Memory B cell (primary cell): ENCODE measurements around the gene WDR83.
"Not testable (repeated sequence)": the region's sequence is repeated elsewhere in the genome, so short reads cannot be mapped to it uniquely, and the experiment has no call there.

Source experiments
- ATAC-seq: fragments of 150-1000 bp; cut with Tn5 transposase; 2 replicates; pipeline ENCODE4 v1.10.0; 2021; ENCODE audit warnings: low read depth, mild to moderate bottlenecking, moderate library complexity
- DNase-seq, 2 donors: peaks; one replicate each; pipeline ENCODE4 v3.0.0; 2022; ENCODE audit warnings: low spot score in 2 of 2
- H3K27ac Mint-ChIP-seq: one replicate; pipeline ENCODE4 v1.8.0; 2022; ENCODE audit warnings: mild to moderate bottlenecking, moderate library complexity, mixed read lengths
- H3K27me3 Mint-ChIP-seq: one replicate; pipeline ENCODE4 v1.8.0; 2022; ENCODE audit warnings: mixed read lengths
- H3K36me3 Mint-ChIP-seq: one replicate; pipeline ENCODE4 v1.8.0; 2022; ENCODE audit warnings: mild to moderate bottlenecking, mixed read lengths
- H3K4me1 Mint-ChIP-seq: one replicate; pipeline ENCODE4 v1.8.0; 2022; ENCODE audit warnings: mixed read lengths
- H3K4me3 Mint-ChIP-seq: one replicate; pipeline ENCODE4 v1.8.0; 2022; ENCODE audit warnings: mild to moderate bottlenecking, moderate library complexity, mixed read lengths
- H3K9me3 Mint-ChIP-seq: one replicate; pipeline ENCODE4 v1.8.0; 2022; ENCODE audit warnings: mixed read lengths

The WDR83 gene

DNA sequence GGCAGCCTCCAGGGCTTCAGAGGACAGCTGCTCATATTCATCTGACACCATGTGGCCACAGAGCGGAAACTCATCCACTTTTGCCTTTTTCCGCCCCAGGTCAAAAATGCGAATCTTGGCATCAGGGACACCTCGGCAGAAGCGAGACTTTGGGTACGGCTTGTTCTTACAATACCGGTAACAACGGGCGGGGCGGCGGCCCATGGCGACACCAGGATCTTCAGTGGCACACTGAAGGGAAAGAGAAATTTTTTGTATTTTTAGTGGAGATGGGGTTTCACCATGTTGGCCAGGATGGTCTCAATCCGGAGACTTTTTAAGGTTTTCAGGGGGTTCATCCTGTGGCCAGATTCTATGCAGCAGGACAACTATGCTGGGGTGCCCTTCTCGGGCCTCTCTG, 22.9 kb upstream of the WDR83 start:
- not testable (repeated sequence) for H3K27ac Mint-ChIP-seq, H3K27me3 Mint-ChIP-seq, ATAC-seq, H3K9me3 Mint-ChIP-seq, H3K36me3 Mint-ChIP-seq, DNase-seq, H3K4me3 Mint-ChIP-seq
- peaks cover 11% of the 10 kb centered on the region for H3K4me1 Mint-ChIP-seq

DNA sequence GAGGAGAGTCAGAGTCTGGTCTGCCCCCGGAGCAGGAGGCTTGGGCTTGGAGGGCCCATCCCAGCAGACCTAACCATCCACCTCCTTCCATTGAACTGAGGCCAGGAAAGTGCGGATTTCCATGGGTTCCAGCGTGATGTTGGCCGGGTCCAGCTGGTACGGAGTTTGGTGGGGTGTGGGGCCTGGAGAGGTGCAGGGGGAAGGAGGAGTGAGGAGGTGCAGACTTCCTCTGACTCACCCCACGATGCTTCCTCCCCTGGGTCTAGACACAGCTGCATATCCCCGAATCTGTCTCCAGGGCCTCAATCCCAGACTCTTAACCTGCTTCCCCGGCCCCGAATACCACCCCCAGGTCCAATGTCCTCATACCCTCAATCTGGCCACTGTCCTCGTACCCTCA, 20.1 kb upstream of the WDR83 start:
- Mint-ChIP-seq H3K27me3 (no peaks in the 10 kb centered on the region), H3K27ac (peak overlapping the region; percentile 38), H3K9me3 (no peaks in the 10 kb centered on the region), H3K4me1 (peaks cover 2% of the 10 kb centered on the region), H3K4me3 (no peak overlapping the region), H3K36me3 (peaks cover 17% of the 10 kb centered on the region)
- no peak for DNase-seq
- no peak for ATAC-seq

DNA sequence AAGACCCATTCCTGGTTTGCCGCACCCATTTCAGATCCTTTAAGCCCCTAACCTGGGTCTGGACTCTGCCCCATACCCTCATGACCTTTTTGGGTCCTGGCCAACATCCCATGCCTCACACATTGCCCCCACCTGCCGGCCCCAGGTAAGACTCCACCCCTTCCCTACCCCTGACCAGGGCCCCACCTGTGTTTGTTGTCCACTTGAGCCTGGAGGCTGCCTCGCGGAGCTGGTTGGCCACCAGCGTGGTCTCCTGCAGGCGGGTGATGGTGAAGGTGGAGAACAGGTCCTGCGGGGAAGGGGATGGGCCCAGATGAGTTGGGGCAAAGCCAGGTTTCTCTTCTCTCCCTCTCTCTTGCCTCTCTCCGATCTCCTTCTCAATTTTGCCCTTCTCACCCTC, 19.6 kb upstream of the WDR83 start:
- ATAC-seq, result no peak
- Mint-ChIP-seq H3K27ac (peak overlapping the region; percentile 38), H3K27me3 (no peaks in the 10 kb centered on the region), H3K4me3 (no peak overlapping the region), H3K4me1 (peaks cover 2% of the 10 kb centered on the region), H3K9me3 (no peaks in the 10 kb centered on the region), H3K36me3 (peaks cover 19% of the 10 kb centered on the region)
- no peak for DNase-seq

DNA sequence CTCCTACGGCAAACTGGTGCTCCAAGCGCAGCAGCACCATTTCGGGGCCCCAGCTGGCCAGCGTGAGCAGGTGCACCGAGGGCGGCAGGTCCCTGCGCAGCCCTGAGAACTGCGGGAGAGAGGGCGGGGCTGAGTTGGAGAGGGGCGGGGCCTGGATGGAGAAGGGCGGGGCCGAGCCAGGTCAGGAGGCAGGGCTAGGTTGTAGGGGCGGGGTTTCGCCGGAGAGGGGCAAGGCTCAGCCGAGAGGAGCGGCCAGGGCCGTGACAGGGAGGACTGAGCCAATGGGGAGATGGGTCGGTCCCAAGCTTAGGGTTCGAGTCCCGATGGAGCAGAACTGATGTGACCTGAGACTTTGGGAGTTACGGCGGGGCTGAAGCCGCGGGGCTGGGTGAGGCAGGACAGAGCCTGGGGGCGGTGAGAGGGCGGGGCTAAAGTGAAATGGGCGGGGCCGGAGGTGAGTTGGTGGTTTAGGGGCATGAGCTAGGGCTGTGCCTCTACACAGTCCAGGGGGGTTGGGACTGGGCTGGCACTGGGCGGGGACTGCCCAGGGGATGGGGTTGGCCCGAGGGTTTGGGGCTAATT, 19.0 kb upstream of the WDR83 start:
- DNase-seq, result peak in 1 of 2 donors; percentile 42
- H3K4me1 Mint-ChIP-seq, result peaks cover 2% of the 10 kb centered on the region
- ATAC-seq, result peak; percentile 72
- H3K27ac Mint-ChIP-seq, result peak overlapping the region; percentile 38
- H3K36me3 Mint-ChIP-seq, result peaks cover 22% of the 10 kb centered on the region
- H3K27me3 Mint-ChIP-seq, result no peaks in the 10 kb centered on the region
- H3K4me3 Mint-ChIP-seq, result no peak overlapping the region
- H3K9me3 Mint-ChIP-seq, result no peaks in the 10 kb centered on the region

DNA sequence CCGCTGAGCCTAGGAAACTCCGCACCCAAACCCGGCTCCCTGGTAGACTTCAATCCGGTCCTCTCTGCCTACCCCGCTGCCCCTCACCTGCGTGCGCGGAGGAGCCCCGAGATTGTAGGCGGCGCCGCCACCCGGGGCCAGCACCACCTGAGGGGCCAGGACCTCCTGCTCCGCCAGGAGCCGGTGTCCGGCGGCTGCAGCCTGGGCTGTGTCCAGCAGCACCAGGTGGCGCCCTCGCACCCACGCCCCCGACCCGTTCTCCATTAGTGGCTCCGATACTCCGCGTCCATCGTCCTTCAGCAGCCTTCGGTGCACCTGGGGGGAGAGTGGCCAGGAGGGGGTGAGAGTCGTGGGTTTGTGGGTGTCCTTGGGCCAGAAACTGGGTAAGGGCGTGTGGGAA, 18.5 kb upstream of the WDR83 start:
- no peak overlapping the region for H3K27ac Mint-ChIP-seq
- H3K36me3 Mint-ChIP-seq, result peaks cover 22% of the 10 kb centered on the region
- no peaks in the 10 kb centered on the region for H3K9me3 Mint-ChIP-seq
- no peak overlapping the region for H3K4me3 Mint-ChIP-seq
- ATAC-seq, result no peak
- peaks cover 2% of the 10 kb centered on the region for H3K4me1 Mint-ChIP-seq
- no peaks in the 10 kb centered on the region for H3K27me3 Mint-ChIP-seq
- DNase-seq, result no peak

DNA sequence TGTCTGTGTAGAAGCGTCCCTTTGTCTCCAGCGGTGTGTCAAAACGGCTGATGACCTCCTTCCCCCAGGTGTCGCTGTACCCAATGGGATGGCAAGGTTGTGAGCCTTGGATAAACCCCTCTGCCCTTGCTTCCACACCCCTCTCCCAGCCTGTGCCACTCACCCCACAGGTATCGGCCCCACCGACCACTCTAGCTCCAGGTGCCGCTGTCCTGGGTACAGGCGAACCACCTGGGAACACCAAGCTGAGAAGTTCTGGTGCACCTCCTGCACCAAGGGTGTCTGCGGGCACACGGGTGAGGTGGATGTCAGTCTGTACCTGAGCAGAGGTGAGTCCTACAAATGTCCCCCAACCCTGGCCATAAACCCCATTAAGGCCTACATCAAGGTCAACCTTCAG, 16.7 kb upstream of the WDR83 start:
- Mint-ChIP-seq H3K27ac (peak overlapping the region; percentile 36), H3K9me3 (no peaks in the 10 kb centered on the region), H3K4me1 (peaks cover 2% of the 10 kb centered on the region), H3K36me3 (peaks cover 24% of the 10 kb centered on the region), H3K4me3 (no peak overlapping the region), H3K27me3 (no peaks in the 10 kb centered on the region)
- DNase-seq, result no peak
- ATAC-seq, result no peak

DNA sequence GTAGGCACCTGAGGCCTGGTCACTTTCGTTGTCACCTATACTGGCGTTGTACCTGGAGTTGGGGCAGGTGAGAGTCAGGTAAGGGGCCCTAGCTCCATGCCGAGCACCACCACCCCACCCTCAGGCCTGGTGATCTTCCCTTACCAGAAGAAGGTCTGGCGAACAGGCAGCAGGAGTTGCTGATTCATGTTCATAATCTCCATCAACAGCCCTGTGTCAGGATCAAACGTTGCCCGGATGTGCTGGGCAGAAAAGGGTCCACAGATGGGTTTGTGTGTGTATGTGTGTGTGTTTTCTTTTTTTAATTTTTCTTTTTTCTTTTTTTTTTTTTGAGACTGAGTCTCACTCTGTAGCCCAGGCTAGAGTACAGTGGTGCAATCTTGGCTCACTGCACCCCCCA, 14.4 kb upstream of the WDR83 start:
- Mint-ChIP-seq H3K4me1 (peaks cover 7% of the 10 kb centered on the region), H3K36me3 (peaks cover 38% of the 10 kb centered on the region), H3K27me3 (no peaks in the 10 kb centered on the region), H3K9me3 (no peaks in the 10 kb centered on the region), H3K4me3 (no peak overlapping the region), H3K27ac (no peak overlapping the region)
- ATAC-seq, result no peak
- DNase-seq, result no peak

DNA sequence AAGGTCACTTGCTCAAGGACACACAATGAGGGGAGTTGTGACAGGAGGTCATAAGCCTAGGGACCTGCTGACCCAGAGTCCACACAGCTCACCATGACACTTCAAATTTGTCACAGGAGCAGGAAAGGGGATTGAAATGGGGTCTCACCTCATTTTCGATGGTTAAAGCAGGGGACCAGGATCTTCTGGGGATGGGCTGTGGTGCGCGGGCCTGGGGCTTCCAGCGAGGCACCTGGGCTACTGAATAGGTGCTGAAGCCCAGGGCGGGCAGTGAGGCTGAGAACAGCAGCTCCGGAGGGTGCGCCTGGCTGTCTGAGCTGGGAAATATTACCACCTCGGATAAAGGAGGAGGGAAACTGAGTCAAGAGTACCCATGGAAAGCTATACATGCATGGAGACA, 11.1 kb upstream of the WDR83 start:
- ATAC-seq (no peak), DNase-seq (no peak)
- peaks cover 39% of the 10 kb centered on the region for H3K36me3 Mint-ChIP-seq
- no peaks in the 10 kb centered on the region for H3K9me3 Mint-ChIP-seq
- H3K27me3 Mint-ChIP-seq, result no peaks in the 10 kb centered on the region
- peak overlapping the region; percentile 56 for H3K27ac Mint-ChIP-seq
- no peak overlapping the region for H3K4me3 Mint-ChIP-seq
- peaks cover 10% of the 10 kb centered on the region for H3K4me1 Mint-ChIP-seq

DNA sequence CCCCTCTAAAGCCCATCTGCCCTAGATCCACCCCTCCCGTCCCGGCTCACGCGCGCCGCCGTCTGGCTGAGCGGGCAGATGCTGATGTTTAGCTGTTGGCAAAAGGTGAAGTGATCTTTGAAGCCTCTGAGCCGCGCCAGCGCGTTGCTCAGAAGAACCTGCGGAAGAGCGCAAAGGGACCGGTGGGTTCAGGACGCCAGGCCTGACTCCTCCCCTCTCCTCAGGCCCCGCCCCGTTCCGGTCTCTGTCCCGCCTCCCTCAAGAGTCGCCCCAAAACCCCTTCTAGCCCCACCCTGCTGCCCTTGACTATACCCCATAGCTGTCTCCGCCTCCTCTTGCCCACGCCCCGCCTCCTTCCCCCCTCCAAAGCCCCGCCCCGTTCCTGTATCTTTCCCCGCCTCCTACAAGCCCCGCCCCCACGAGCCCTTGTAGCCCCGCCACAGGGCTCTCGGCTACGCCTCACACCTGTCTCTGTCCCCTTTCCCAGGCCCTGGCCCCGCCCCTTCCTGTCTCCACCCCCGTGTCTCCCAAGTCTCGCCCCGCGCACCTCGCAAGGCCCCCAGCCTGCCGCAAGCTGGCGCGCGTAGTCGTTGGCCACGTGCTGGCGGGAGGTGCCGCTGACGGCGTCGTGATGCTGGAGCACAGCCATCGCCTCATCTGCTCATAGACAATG, 9.6 kb upstream of the WDR83 start:
- DNase-seq (no peak), ATAC-seq (peak; percentile 19)
- Mint-ChIP-seq H3K4me1 (peaks cover 13% of the 10 kb centered on the region), H3K4me3 (no peak overlapping the region), H3K27ac (no peak overlapping the region), H3K27me3 (no peaks in the 10 kb centered on the region), H3K36me3 (peaks cover 39% of the 10 kb centered on the region), H3K9me3 (no peaks in the 10 kb centered on the region)

DNA sequence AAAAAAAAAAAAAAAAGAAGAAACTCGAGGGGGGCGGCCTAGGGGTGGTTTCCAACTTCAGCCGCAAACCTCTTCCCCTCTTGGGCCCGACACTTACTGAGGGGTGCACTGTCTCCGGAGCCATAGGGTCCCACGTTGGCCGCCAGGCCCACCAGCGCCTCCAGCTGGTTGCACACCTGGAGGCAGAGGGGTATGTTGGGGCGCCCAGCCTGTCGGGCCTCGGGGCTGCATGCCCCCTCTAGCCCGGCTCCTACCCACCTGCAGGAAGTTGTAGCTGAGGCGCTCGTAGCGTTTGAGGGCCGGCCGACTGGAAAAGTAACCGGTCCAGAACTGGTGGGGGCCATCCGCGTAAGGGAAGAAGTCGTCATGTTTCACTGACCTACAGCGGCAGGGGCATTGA, 8.6 kb upstream of the WDR83 start:
- peaks cover 13% of the 10 kb centered on the region for H3K4me1 Mint-ChIP-seq
- no peaks in the 10 kb centered on the region for H3K9me3 Mint-ChIP-seq
- H3K27ac Mint-ChIP-seq, result no peak overlapping the region
- H3K36me3 Mint-ChIP-seq, result peaks cover 37% of the 10 kb centered on the region
- ATAC-seq, result no peak
- no peak for DNase-seq
- H3K4me3 Mint-ChIP-seq, result no peak overlapping the region
- H3K27me3 Mint-ChIP-seq, result no peaks in the 10 kb centered on the region

DNA sequence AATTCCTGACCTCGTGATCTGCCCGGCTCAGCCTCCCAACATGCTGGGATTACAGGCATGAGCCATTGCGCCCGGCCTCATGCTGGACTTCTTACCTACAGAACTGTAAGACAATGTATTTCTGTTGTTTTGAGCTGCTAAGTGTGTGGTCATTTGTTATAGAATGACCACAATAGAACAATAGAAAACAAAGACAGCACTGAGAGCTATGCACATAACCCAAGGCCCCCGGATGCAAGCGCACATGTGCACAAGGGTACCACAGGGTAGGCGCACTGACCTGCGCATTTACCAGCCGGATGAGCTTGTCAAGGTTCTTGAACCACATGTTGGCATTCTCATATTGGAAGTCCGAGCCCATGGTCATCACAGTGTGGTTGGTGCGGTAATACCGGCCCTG, 5.6 kb upstream of the WDR83 start:
- no peaks in the 10 kb centered on the region for H3K27me3 Mint-ChIP-seq

DNA sequence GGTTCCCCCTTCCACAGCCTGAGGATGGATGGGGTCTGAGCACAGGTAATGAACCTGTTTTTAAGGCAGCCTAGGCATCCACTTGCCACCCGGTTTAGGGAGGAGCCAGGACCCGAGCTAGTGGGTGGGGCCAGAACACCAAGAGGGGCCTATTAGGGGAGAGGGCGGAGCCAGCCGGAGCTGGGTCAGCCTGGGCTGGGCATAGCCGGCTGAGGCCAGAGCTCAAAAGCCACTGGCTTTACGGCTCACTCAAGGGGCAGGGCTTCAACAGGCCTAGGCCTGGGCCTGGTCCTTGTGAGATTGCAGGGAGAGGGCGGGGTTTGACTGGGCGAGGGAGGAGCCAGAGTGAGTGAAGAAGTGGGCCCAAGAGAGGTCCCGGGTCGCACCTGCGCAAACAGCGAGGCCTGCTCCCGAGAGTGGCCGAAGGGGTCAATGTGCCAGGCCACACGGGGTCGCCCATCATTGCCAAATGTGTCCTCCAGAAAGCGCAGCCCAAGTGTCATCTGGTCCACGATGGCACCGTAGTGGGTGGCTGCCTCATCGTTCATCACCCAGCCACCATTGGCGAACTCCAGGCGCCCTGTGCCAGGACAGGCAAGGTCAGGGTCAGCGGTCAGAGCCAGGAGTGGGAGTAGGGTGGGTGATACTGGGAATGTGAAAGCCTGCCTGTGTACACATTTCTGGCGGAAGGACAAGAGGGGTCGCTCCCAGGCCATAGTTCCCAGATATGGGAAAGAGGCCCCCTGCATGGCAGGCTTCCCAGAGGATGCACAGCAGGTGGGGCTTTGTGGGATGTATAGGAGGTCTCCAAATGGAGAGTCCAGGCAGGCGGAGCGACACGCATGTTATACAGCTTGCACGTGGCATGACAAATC, 2.0 kb upstream of the WDR83 start:
- H3K4me1 Mint-ChIP-seq, result peaks cover 42% of the 10 kb centered on the region
- H3K4me3 Mint-ChIP-seq, result peak overlapping the region; percentile 96
- peak overlapping the region; percentile 99 for H3K27ac Mint-ChIP-seq
- ATAC-seq (no peak), DNase-seq (no peak)
- no peaks in the 10 kb centered on the region for H3K9me3 Mint-ChIP-seq
- no peaks in the 10 kb centered on the region for H3K27me3 Mint-ChIP-seq
- H3K36me3 Mint-ChIP-seq, result peaks cover 11% of the 10 kb centered on the region

More for the DNA sequence above, 5.6 kb upstream of the WDR83 start:
- Mint-ChIP-seq H3K4me3 (no peak overlapping the region), H3K36me3 (peaks cover 25% of the 10 kb centered on the region), H3K4me1 (peaks cover 23% of the 10 kb centered on the region), H3K27ac (no peak overlapping the region), H3K9me3 (no peaks in the 10 kb centered on the region)
- DNase-seq, result no peak
- ATAC-seq, result no peak

DNA sequence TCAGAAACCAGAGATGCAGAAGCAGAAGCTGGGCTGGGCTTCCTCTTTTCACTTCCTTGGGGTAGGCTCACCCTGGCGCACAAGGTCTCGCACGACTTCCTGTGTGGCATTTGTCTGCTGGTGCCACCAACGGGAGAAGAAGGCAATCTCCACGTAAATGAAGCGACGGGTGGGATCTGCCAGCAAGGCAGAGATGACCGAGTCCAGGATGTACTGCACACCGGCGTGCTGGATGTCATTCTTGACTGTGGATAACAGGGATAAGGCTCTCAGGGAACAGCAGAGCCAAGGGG, 1.4 kb upstream of the WDR83 start:
- Mint-ChIP-seq H3K36me3 (peaks cover 6% of the 10 kb centered on the region), H3K4me1 (peaks cover 39% of the 10 kb centered on the region), H3K27ac (peak overlapping the region; percentile 99), H3K27me3 (no peaks in the 10 kb centered on the region), H3K4me3 (peak overlapping the region; percentile 96), H3K9me3 (no peaks in the 10 kb centered on the region)
- peak; percentile 79 for ATAC-seq
- DNase-seq, result peak; percentile 65 to 82

DNA sequence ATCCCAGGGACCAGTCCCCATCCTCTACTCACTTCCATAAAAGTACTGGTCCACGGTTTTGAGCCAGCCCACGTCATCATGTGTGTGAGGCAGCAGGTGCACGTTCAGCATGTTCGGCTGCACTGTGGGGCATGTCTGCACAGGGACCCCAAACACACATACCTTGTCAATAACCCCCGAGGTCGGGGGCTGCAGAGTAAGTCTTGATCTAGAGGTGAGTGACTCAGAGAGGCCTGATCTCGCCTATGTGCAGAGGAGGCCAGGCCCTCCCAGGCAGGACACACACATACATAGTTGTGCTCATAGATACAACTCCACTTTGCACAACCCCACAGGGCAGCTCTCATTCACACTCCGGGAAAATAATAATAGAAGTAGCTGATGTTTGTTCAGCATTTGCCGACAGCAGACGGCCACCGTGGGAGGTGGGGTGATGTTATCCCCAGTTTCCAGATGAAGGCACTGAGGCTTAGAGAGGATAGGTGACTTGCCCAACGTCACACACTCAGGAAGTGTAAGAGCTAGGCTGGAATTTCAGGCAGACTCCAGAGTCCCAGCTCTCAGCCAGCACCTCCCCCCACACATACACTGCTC, 839 bp upstream of the WDR83 start:
- H3K36me3 Mint-ChIP-seq, result peaks cover 4% of the 10 kb centered on the region
- DNase-seq, result peak; percentile 28 to 56
- no peaks in the 10 kb centered on the region for H3K9me3 Mint-ChIP-seq
- peak; percentile 41 for ATAC-seq
- peak overlapping the region; percentile 96 for H3K4me3 Mint-ChIP-seq
- H3K4me1 Mint-ChIP-seq, result peaks cover 39% of the 10 kb centered on the region
- peak overlapping the region; percentile 99 for H3K27ac Mint-ChIP-seq
- H3K27me3 Mint-ChIP-seq, result no peaks in the 10 kb centered on the region
